Bronchial epithelial cell (primary cell): Measurements from ENCODE around the gene PSG5. TPM values are rescaled to one million over a fixed set of nuclear protein-coding genes. Genes with fewer than 3 reads are reported as not detected.
"Not testable (repeated sequence)": the region's sequence is repeated elsewhere in the genome, so short reads cannot be mapped to it uniquely, and the experiment has no call there.

ENCODE experiments used
- DNase-seq: peaks from one replicate; pipeline ENCODE4 v3.0.0-alpha.2; 2010; ENCODE audit warnings: low read depth
- FAIRE-seq: peaks from 2 replicates; lab custom pipeline; 2011; peaks lifted over from hg19 to GRCh38; lab: Jason Lieb, UNC
- H3K27me3 ChIP-seq: 2 replicates; pipeline ENCODE4 v1.5.1; 2011; ENCODE audit warnings: low read length; ENCODE audit not compliant: control insufficient read depth, insufficient read depth
- H3K36me3 ChIP-seq: 2 replicates; pipeline ENCODE4 v1.5.1; 2011; ENCODE audit warnings: low read length; ENCODE audit not compliant: control insufficient read depth, insufficient read depth
- H3K4me3 ChIP-seq: 2 replicates; pipeline ENCODE4 v1.5.1; 2011; ENCODE audit warnings: mild to moderate bottlenecking, low read depth, low read length, control low read depth
- CTCF ChIP-seq: IDR thresholded peaks from 2 replicates; pipeline ENCODE4 v1.5.1; 2011; ENCODE audit warnings: mild to moderate bottlenecking, moderate library complexity, low read length, control low read depth, inconsistent platforms; ENCODE audit not compliant: insufficient read depth, severe bottlenecking
- total RNA-seq: library from RNA; depleted of rRNA; stranded (reverse); fragments of >200 nt; gene quantifications from 2 replicates; pipeline ENCODE4 v1.2.1, GENCODE V29; 2014

Gene PSG5
- total RNA-seq, 1 donor from 2014 or later, result not detected

GRCh38 chr19:43188092-43188491 lies 1.8 kb upstream of the PSG5 start:
- not testable (repeated sequence) for H3K36me3 ChIP-seq, DNase-seq, H3K4me3 ChIP-seq, H3K27me3 ChIP-seq
- FAIRE-seq, result peak; percentile 50
- peak; percentile 68 for TF ChIP-seq CTCF

GRCh38 chr19:43181869-43182771 lies 4.2 kb downstream of the PSG5 start:
- H3K4me3 ChIP-seq, H3K27me3 ChIP-seq, H3K36me3 ChIP-seq: not testable (repeated sequence)
- FAIRE-seq, result peak; percentile 32
- peak; percentile 92 for DNase-seq

- not testable (repeated sequence) for H3K36me3 ChIP-seq, H3K27me3 ChIP-seq, H3K4me3 ChIP-seq, DNase-seq, FAIRE-seq
- TF ChIP-seq CTCF, result peak; percentile 6
Observed at GRCh38 chr19:43179569-43180147, 6.7 kb downstream of the PSG5 start.

GRCh38 chr19:43178577-43178976 lies 7.8 kb downstream of the PSG5 start:
- not testable (repeated sequence) for H3K36me3 ChIP-seq, H3K4me3 ChIP-seq, DNase-seq, H3K27me3 ChIP-seq, FAIRE-seq

GRCh38 chr19:43165906-43166305 lies 20.4 kb downstream of the PSG5 start:
- not testable (repeated sequence) for H3K27me3 ChIP-seq, FAIRE-seq, DNase-seq, H3K36me3 ChIP-seq, H3K4me3 ChIP-seq

GRCh38 chr19:43163135-43163534 lies 23.2 kb downstream of the PSG5 start:
- not testable (repeated sequence) for FAIRE-seq

GRCh38 chr19:43162261-43162660 lies 24.1 kb downstream of the PSG5 start:
- H3K4me3 ChIP-seq, FAIRE-seq, DNase-seq: not testable (repeated sequence)

More at GRCh38 chr19:43163135-43163534, 23.2 kb downstream of the PSG5 start:
- H3K4me3 ChIP-seq, H3K36me3 ChIP-seq, DNase-seq, H3K27me3 ChIP-seq: not testable (repeated sequence)

GRCh38 chr19:43152214-43152613 lies 34.1 kb downstream of the PSG5 start:
- H3K36me3 ChIP-seq, result no peaks in the 10 kb centered on the region
- no peak for TF ChIP-seq CTCF
- DNase-seq (peak; percentile 66), FAIRE-seq (no peak)
- no peaks in the 10 kb centered on the region for H3K27me3 ChIP-seq
- no peak overlapping the region for H3K4me3 ChIP-seq

More at GRCh38 chr19:43162261-43162660, 24.1 kb downstream of the PSG5 start:
- H3K27me3 ChIP-seq, H3K36me3 ChIP-seq: not testable (repeated sequence)

- H3K36me3 ChIP-seq, FAIRE-seq, H3K4me3 ChIP-seq, H3K27me3 ChIP-seq: not testable (repeated sequence)
- DNase-seq, result peak; percentile 99
Observed at GRCh38 chr19:43149788-43150187, 36.5 kb downstream of the PSG5 start.
